CD14-positive monocyte (primary cell): ENCODE results near the gene FAM131A. TPM values are rescaled to one million over a fixed set of nuclear protein-coding genes. Genes with fewer than 3 reads are reported as not detected.
A peak's percentile ranks its signal among the peaks of the same experiment; 100 is the strongest.

Experiments used
- DNase-seq, 3 donors: peaks; one replicate each; pipeline ENCODE4 v3.0.0-alpha.2; 2011 to 2022
- H2AFZ ChIP-seq: 2 replicates; pipeline ENCODE4 v1.6.0; 2012; ENCODE audit warnings: mild to moderate bottlenecking, low read depth, low read length, inconsistent platforms; ENCODE audit not compliant: insufficient read depth, poor library complexity, severe bottlenecking
- H3K27ac ChIP-seq, 2 donors: 1 replicate in 1 of 2; 2 replicates in 1 of 2; pipeline ENCODE4 v1.5.1; 2012 to 2013; ENCODE audit warnings: low read length in 2 of 2, control low read depth in 1 of 2, inconsistent platforms in 1 of 2, low read depth in 1 of 2, mild to moderate bottlenecking in 1 of 2
- H3K27me3 ChIP-seq, 2 donors: one replicate each; pipeline versions ENCODE4 v1.6.0 to v1.6.1; 2011 to 2013; ENCODE audit warnings: low read length in 2 of 2; ENCODE audit not compliant: control insufficient read depth in 2 of 2, insufficient read depth in 2 of 2
- H3K36me3 ChIP-seq, 2 donors: replicated peaks in 1 of 2; 1 replicate in 1 of 2; 2 replicates in 1 of 2; pipeline versions ENCODE4 v1.5.1 to v1.6.1; 2012 to 2013; ENCODE audit warnings: low read length in 2 of 2, control low read depth in 1 of 2, inconsistent platforms in 1 of 2, mild to moderate bottlenecking in 1 of 2; ENCODE audit not compliant: insufficient read depth in 2 of 2, control insufficient read depth in 1 of 2
- H3K4me1 ChIP-seq, 2 donors: 1 replicate in 1 of 2; 2 replicates in 1 of 2; pipeline versions ENCODE4 v1.5.1 to v1.6.1; 2012 to 2013; ENCODE audit warnings: low read length in 2 of 2, control low read depth in 1 of 2, inconsistent platforms in 1 of 2, mild to moderate bottlenecking in 1 of 2, moderate library complexity in 1 of 2; ENCODE audit not compliant: insufficient read depth in 2 of 2, control insufficient read depth in 1 of 2
- H3K4me2 ChIP-seq: replicated peaks from 2 replicates; pipeline ENCODE3; 2012; ENCODE audit warnings: low read length, moderate library complexity, mild to moderate bottlenecking; ENCODE audit not compliant: poor library complexity, severe bottlenecking; ENCODE audit errors: extremely low read depth
- H3K4me3 ChIP-seq, 3 experiments: fragments of 200-600 bp in 1 of 3; sonication (generic) in 1 of 3; replicated peaks in 1 of 3; 1 replicate in 2 of 3; 2 replicates in 1 of 3; pipeline ENCODE4 v1.5.1; 2011 to 2013; ENCODE audit warnings: low read length in 3 of 3, mild to moderate bottlenecking in 3 of 3, control low read depth in 2 of 3, low read depth in 2 of 3, inconsistent platforms in 1 of 3, moderate library complexity in 1 of 3
- H3K79me2 ChIP-seq: 2 replicates; pipeline ENCODE4 v1.6.0; 2012; ENCODE audit warnings: mild to moderate bottlenecking, control low read depth, inconsistent platforms, low read length, moderate library complexity; ENCODE audit not compliant: insufficient read depth
- H3K9ac ChIP-seq: 2 replicates; pipeline ENCODE4 v1.6.0; 2017; ENCODE audit warnings: low read length, mild to moderate bottlenecking; ENCODE audit not compliant: insufficient read depth, poor library complexity, severe bottlenecking
- H3K9me3 ChIP-seq, 2 donors: replicated peaks in 1 of 2; 1 replicate in 1 of 2; 2 replicates in 1 of 2; pipeline versions ENCODE4 v1.5.1 to v1.6.1; 2012 to 2013; ENCODE audit warnings: low read length in 2 of 2, control low read depth in 1 of 2; ENCODE audit not compliant: control insufficient read depth in 1 of 2, insufficient read depth in 1 of 2
- H4K20me1 ChIP-seq: 2 replicates; pipeline ENCODE4 v1.6.0; 2012; ENCODE audit warnings: mild to moderate bottlenecking, low read length, control low read depth, moderate library complexity; ENCODE audit not compliant: insufficient read depth
- H3K27ac Mint-ChIP-seq, 7 donors: one replicate each; pipeline ENCODE4 v1.8.0; 2020; ENCODE audit warnings: mild to moderate bottlenecking in 7 of 7, mixed read lengths in 7 of 7, moderate library complexity in 6 of 7, inconsistent platforms in 2 of 7
- H3K27me3 Mint-ChIP-seq, 3 donors: one replicate each; pipeline ENCODE4 v1.8.0; 2021 to 2022; ENCODE audit warnings: low read depth in 3 of 3, mild to moderate bottlenecking in 3 of 3, mixed read lengths in 3 of 3, moderate library complexity in 3 of 3, inconsistent platforms in 1 of 3
- H3K36me3 Mint-ChIP-seq, 2 donors: one replicate each; pipeline ENCODE4 v1.8.0; 2020; ENCODE audit warnings: mixed read lengths in 2 of 2, inconsistent platforms in 1 of 2, mild to moderate bottlenecking in 1 of 2
- H3K4me1 Mint-ChIP-seq: one replicate; pipeline ENCODE4 v1.8.0; 2020; ENCODE audit warnings: mild to moderate bottlenecking, mixed read lengths
- H3K4me3 Mint-ChIP-seq, 2 donors: one replicate each; pipeline ENCODE4 v1.8.0; 2020; ENCODE audit warnings: mild to moderate bottlenecking in 2 of 2, mixed read lengths in 2 of 2, moderate library complexity in 1 of 2
- H3K9me3 Mint-ChIP-seq, 7 donors: one replicate each; pipeline ENCODE4 v1.8.0; 2020 to 2022; ENCODE audit warnings: mixed read lengths in 7 of 7, mild to moderate bottlenecking in 6 of 7, moderate library complexity in 6 of 7, inconsistent platforms in 2 of 7
- CTCF ChIP-seq: fragments of 200-600 bp; IDR thresholded peaks from one replicate; pipeline ENCODE4 v1.8.0; 2022; ENCODE audit warnings: antibody characterized with exemption, mild to moderate bottlenecking
- WGBS: methylation state at CpG from one replicate; pipeline ENCODE4 v1.1.5; 2013; ENCODE audit warnings: missing lambda C conversion rate; ENCODE audit not compliant: insufficient coverage; 5-methylcytosine and 5-hydroxymethylcytosine counted together
- intact Hi-C, 2 donors: fragments of 100-400 bp; cut with micrococcal nuclease; formaldehyde crosslinking; loops; one replicate each; pipeline versions ENCODE4 v1.15.0 to v1.15.1; 2023
- polyA plus RNA-seq, 3 donors: library from polyadenylated mRNA; depleted of rRNA in 1 of 3; unstranded in 2 of 3; stranded (reverse) in 1 of 3; fragments of 300-500 nt in 2 of 3; fragments of >200 nt in 1 of 3; fragmentation: Illumina TruSeq in 2 of 3; gene quantifications; 1 replicate in 2 of 3; 2 replicates in 1 of 3; pipeline ENCODE4 v1.2.3, GENCODE V29; 2012 to 2021

FAM131A gene
- polyA plus RNA-seq, 3 donors: 5.8 to 30.6 (median 7.7) TPM

- H3K4me3 ChIP-seq: no peak overlapping the region
- Mint-ChIP-seq H3K9me3 (peaks cover 0 to 1% (median 0%) of the 10 kb centered on the region in 7 donors), H3K4me3 (no peak overlapping the region), H3K36me3 (peaks cover 47 to 55% of the 10 kb centered on the region in 2 donors), H3K4me1 (peaks cover 20% of the 10 kb centered on the region), H3K27me3 (peaks cover 0 to 3% (median 1%) of the 10 kb centered on the region in 3 donors), H3K27ac (no peak overlapping the region)
- no peaks in the 10 kb centered on the region for H3K9me3 ChIP-seq
- H3K36me3 ChIP-seq: peaks cover 29 to 44% of the 10 kb centered on the region in 2 donors
- no peak overlapping the region for H3K9ac ChIP-seq
- no peak overlapping the region for H2AFZ ChIP-seq
- DNase-seq: no peak
- TF ChIP-seq CTCF: no peak
- no peaks in the 10 kb centered on the region for H3K79me2 ChIP-seq
- H3K4me1 ChIP-seq: peaks cover 9 to 12% of the 10 kb centered on the region in 2 donors
- H4K20me1 ChIP-seq: peaks cover 16% of the 10 kb centered on the region
- intact Hi-C loops: no loop called here
- H3K27me3 ChIP-seq: no peaks in the 10 kb centered on the region
- H3K4me2 ChIP-seq: no peak overlapping the region
- no peak overlapping the region for H3K27ac ChIP-seq
- WGBS: 96% methylated on average over 16 of the region's 24 CpGs
These were observed 7.3 kb downstream of the FAM131A start for GRCh38 chr3:184344579-184345316.

- no peak overlapping the region for H3K4me3 Mint-ChIP-seq
- intact Hi-C loops: no loop called here
- no peak overlapping the region for H3K9ac ChIP-seq
- peak overlapping the region in 6 of 7 donors; percentile 12 to 77 (median 45) for H3K27ac Mint-ChIP-seq
- peak; percentile 19 to 50 (median 26) for DNase-seq
- peaks cover 17% of the 10 kb centered on the region for H3K4me1 Mint-ChIP-seq
- no peaks in the 10 kb centered on the region for H3K79me2 ChIP-seq
- peaks cover 29 to 44% of the 10 kb centered on the region in 2 donors for H3K36me3 ChIP-seq
- peaks cover 10% of the 10 kb centered on the region for H4K20me1 ChIP-seq
- H3K27ac ChIP-seq: no peak overlapping the region
- no peaks in the 10 kb centered on the region for H3K27me3 ChIP-seq
- no peak overlapping the region for H3K4me3 ChIP-seq
- peaks cover 0 to 1% (median 0%) of the 10 kb centered on the region in 7 donors for H3K9me3 Mint-ChIP-seq
- peaks cover 45 to 55% of the 10 kb centered on the region in 2 donors for H3K36me3 Mint-ChIP-seq
- H3K4me2 ChIP-seq: no peak overlapping the region
- peak; percentile 61 for TF ChIP-seq CTCF
- no peak overlapping the region for H2AFZ ChIP-seq
- peaks cover 0 to 3% (median 1%) of the 10 kb centered on the region in 3 donors for H3K27me3 Mint-ChIP-seq
- peaks cover 6 to 8% of the 10 kb centered on the region in 2 donors for H3K4me1 ChIP-seq
- H3K9me3 ChIP-seq: no peaks in the 10 kb centered on the region
- 74% methylated on average over 10 of the region's 14 CpGs for WGBS
These were observed 8.1 kb downstream of the FAM131A start for GRCh38 chr3:184345317-184346144.
